Loucy (cell line): ENCODE measurements around the gene FBXW12.

Experiments used
- H2AFZ ChIP-seq: fragments of 200-600 bp; sonication (generic); 2 replicates; pipeline ENCODE4 v1.6.0; 2016; ENCODE audit warnings: antibody characterized with exemption, mild to moderate bottlenecking, low read length, moderate library complexity
- H3F3A ChIP-seq: fragments of 200-600 bp; 2 replicates; pipeline ENCODE4 v1.6.0; 2016; ENCODE audit warnings: antibody characterized with exemption, low read depth, mild to moderate bottlenecking
- H3K27me3 ChIP-seq: fragments of 200-600 bp; sonication (generic); 2 replicates; pipeline ENCODE4 v1.6.1; 2014; ENCODE audit warnings: low read length, mild to moderate bottlenecking; ENCODE audit not compliant: insufficient read depth, poor library complexity, severe bottlenecking
- H3K36me3 ChIP-seq: fragments of 200-600 bp; sonication (generic); 2 replicates; pipeline ENCODE4 v1.6.1; 2016; ENCODE audit warnings: low read length; ENCODE audit not compliant: insufficient read depth
- H3K4me1 ChIP-seq: fragments of 200-600 bp; sonication (generic); 2 replicates; pipeline ENCODE4 v1.5.1; 2014; ENCODE audit warnings: low read length, mild to moderate bottlenecking; ENCODE audit not compliant: insufficient read depth, poor library complexity, severe bottlenecking
- H3K4me2 ChIP-seq: fragments of 200-600 bp; sonication (generic); 2 replicates; pipeline ENCODE4 v1.6.0; 2014; ENCODE audit warnings: antibody characterized with exemption, low read length, low read depth, mild to moderate bottlenecking; ENCODE audit not compliant: poor library complexity, severe bottlenecking
- H3K4me3 ChIP-seq: fragments of 200-600 bp; sonication (generic); 2 replicates; pipeline ENCODE4 v1.5.1; 2014; ENCODE audit warnings: low read length, mild to moderate bottlenecking, mixed read lengths; ENCODE audit not compliant: poor library complexity, severe bottlenecking
- H3K79me2 ChIP-seq: fragments of 200-600 bp; sonication (generic); 2 replicates; pipeline ENCODE4 v1.6.1; 2014; ENCODE audit warnings: low read length; ENCODE audit not compliant: insufficient read depth
- H3K9ac ChIP-seq: fragments of 200-600 bp; sonication (generic); 2 replicates; pipeline ENCODE4 v1.6.0; 2014; ENCODE audit warnings: mild to moderate bottlenecking, low read depth, low read length, moderate library complexity; ENCODE audit not compliant: poor library complexity, severe bottlenecking
- H3K9me2 ChIP-seq: fragments of 200-600 bp; sonication (generic); replicated peaks from 2 replicates; pipeline ENCODE4 v1.6.1; 2016; ENCODE audit warnings: low read depth, low read length, mixed read lengths
- H3K9me3 ChIP-seq: fragments of 200-600 bp; sonication (generic); 2 replicates; pipeline ENCODE4 v1.6.1; 2014; ENCODE audit warnings: mild to moderate bottlenecking, antibody characterized with exemption, low read length, low read depth; ENCODE audit not compliant: insufficient read depth
- H4K20me1 ChIP-seq: fragments of 200-600 bp; sonication (generic); 2 replicates; pipeline ENCODE4 v1.6.0; 2014; ENCODE audit warnings: antibody characterized with exemption, low read length, mild to moderate bottlenecking; ENCODE audit not compliant: insufficient read depth, poor library complexity, severe bottlenecking
- EZH2phosphoT487 ChIP-seq: fragments of 200-600 bp; IDR thresholded peaks from 2 replicates; pipeline ENCODE4 v1.6.1; 2018; ENCODE audit warnings: antibody characterized with exemption, mild to moderate bottlenecking, moderate library complexity, borderline replicate concordance
- TF ChIP-seq, protein P1 (sequence below): fragments of 200-600 bp; sonication (generic); conservative IDR thresholded peaks from 2 replicates; pipeline ENCODE4 v1.5.1; 2014; ENCODE audit warnings: mild to moderate bottlenecking, antibody characterized with exemption, low read length

FBXW12 gene

DNA sequence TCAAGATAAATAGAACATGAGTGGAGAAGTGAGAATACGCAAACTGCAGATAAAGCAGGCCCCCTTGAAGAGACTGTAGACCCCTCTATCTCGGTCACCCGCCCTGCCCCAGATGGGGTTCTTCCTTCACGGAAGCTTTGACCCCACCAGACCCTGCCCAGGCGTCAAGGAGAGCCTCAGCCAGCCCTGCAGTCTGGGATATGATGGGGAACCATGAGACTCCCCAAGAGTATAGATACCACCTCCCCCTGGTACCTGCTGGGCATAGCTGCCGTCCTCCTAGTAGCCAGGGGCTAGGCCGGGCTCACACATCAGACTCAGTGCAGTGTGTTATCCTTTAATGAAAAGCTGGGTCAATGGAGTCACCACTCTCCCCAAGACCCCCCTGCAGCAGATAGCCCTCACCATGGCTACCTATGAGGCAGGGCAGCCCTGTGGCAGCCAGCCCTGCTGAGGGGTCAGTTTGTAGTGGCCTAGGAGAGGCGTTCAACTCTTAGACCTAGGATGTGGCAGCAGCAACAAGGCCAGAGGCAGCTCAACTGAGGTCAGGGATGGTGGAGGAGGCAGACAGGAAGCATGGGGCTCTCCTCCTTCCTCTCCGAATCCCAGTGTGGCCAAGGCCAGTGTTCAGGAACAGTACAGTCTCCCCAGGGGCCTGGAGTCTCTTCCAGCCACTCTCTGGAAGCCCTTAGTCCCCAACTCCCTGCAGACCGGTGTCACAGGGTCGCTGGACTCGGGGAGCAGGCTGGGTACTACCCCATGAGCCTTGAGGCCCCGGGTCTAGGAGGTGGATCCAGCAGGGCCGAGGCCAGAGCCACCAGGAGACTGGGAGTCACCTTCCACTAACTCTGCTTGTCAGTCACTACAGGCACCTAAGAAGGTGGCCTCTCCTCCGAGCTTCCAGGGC, 31.8 kb downstream of the FBXW12 start:
- Histone ChIP-seq H4K20me1 (no peaks in the 10 kb centered on the region), H3K4me3 (no peak overlapping the region), H3K79me2 (no peaks in the 10 kb centered on the region), H3K4me2 (no peak overlapping the region), H3F3A (no peaks in the 10 kb centered on the region), H3K9me3 (no peaks in the 10 kb centered on the region), H2AFZ (no peak overlapping the region), H3K4me1 (peaks cover 17% of the 10 kb centered on the region), H3K27me3 (no peaks in the 10 kb centered on the region), H3K9me2 (no peaks in the 10 kb centered on the region), H3K36me3 (peaks cover 44% of the 10 kb centered on the region; the same call in 1 of the 2 replicates), H3K9ac (no peak overlapping the region)
- TF ChIP-seq EZH2phosphoT487 = no peak
- TF ChIP-seq, protein P1, sequence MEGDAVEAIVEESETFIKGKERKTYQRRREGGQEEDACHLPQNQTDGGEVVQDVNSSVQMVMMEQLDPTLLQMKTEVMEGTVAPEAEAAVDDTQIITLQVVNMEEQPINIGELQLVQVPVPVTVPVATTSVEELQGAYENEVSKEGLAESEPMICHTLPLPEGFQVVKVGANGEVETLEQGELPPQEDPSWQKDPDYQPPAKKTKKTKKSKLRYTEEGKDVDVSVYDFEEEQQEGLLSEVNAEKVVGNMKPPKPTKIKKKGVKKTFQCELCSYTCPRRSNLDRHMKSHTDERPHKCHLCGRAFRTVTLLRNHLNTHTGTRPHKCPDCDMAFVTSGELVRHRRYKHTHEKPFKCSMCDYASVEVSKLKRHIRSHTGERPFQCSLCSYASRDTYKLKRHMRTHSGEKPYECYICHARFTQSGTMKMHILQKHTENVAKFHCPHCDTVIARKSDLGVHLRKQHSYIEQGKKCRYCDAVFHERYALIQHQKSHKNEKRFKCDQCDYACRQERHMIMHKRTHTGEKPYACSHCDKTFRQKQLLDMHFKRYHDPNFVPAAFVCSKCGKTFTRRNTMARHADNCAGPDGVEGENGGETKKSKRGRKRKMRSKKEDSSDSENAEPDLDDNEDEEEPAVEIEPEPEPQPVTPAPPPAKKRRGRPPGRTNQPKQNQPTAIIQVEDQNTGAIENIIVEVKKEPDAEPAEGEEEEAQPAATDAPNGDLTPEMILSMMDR = no peak

DNA sequence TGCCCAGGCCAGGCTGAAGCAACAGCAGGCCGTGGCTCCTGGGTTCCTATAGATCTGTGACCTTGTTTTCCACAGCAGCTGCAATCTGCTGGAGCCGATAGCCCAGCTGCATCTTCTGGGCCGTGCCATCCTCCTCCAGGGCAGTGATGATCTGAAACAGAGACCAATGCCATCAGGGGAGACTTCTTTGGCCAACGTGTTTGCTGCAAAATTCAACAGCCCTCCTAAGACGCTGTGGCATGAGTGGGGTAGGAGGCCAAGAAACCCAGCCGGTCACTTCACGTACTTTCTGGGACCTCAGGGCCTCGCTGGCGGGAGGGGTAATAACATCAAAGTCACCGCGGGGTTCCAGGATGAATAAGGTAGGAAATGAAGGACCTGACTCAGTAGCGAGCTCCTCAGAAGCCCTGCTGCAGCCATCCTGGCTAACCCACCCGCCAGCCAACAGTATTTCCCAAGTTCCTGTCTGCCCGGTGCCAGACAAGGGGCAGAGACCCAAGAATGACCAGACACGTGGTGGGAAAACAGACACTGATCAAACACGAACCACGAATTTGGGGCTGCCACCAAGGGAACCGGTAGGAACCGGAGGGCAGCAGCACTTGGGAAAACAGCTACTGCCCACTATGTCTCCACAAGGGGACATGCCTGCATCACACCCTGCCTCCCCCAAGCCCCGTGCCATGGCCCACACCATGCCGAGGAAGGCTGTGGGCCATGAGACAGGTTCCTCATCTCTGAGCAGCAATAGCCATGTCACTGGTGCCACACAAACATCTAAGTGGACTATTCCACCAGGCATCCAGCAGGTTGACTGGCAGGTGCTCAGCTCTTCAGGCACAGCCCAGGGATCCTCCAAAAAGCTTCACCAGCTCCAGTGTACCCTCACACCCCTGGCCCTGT, 32.7 kb downstream of the FBXW12 start:
- H3K79me2 ChIP-seq = no peaks in the 10 kb centered on the region
- no peaks in the 10 kb centered on the region for H3K9me3 ChIP-seq
- H3K4me3 ChIP-seq = no peak overlapping the region
- H3K9ac ChIP-seq = no peak overlapping the region
- no peaks in the 10 kb centered on the region for H3K9me2 ChIP-seq
- peaks cover 17% of the 10 kb centered on the region for H3K4me1 ChIP-seq
- H3K27me3 ChIP-seq = no peaks in the 10 kb centered on the region
- no peaks in the 10 kb centered on the region for H3F3A ChIP-seq
- H3K4me2 ChIP-seq = no peak overlapping the region
- H3K36me3 ChIP-seq = peaks cover 52% of the 10 kb centered on the region; the same call in 1 of the 2 replicates
- no peak overlapping the region for H2AFZ ChIP-seq
- H4K20me1 ChIP-seq = no peaks in the 10 kb centered on the region
- TF ChIP-seq EZH2phosphoT487 = no peak
- TF ChIP-seq, protein P1 = no peak

DNA sequence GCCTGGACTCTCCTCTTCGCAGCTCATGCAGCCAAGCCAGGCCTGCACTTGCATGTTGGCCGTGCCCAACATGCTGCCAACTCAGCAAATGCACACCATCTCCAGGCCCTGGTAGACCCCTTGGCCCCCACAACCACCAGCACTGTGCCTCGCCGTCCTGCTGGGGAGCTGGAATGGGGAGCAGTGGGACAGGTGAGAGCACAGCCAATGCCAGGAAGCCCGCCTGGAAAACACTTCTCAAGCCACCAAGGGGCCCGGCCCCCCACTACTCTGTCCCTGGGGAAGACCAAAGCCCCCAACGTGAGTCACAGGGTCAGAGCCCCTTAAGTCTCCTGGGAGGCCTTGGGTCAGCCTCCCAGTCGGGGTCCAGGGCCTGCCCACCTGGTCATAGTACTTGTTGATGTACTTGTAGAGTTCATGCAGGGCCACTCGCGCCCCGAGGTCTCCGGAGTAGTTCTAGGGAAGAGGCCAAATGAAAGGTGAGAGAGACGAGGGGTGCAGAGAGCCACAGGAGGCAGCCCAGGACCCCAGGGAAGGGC, 33.4 kb downstream of the FBXW12 start:
- Histone ChIP-seq H3K27me3 (no peaks in the 10 kb centered on the region), H3K9me2 (no peaks in the 10 kb centered on the region)
- TF ChIP-seq, protein P1 = no peak
- no peak for TF ChIP-seq EZH2phosphoT487

More for the DNA sequence above, 33.4 kb downstream of the FBXW12 start:
- no peaks in the 10 kb centered on the region for H3K9me3 ChIP-seq
- H3K4me1 ChIP-seq = peaks cover 17% of the 10 kb centered on the region
- H3K4me2 ChIP-seq = no peak overlapping the region
- no peak overlapping the region for H3K4me3 ChIP-seq
- peaks cover 58% of the 10 kb centered on the region; the same call in 1 of the 2 replicates for H3K36me3 ChIP-seq
- H4K20me1 ChIP-seq = no peaks in the 10 kb centered on the region
- H3K9ac ChIP-seq = no peak overlapping the region
- no peaks in the 10 kb centered on the region for H3K79me2 ChIP-seq
- no peak overlapping the region for H2AFZ ChIP-seq
- no peaks in the 10 kb centered on the region for H3F3A ChIP-seq
